Suprapubic skin (tissue), 3 donors: Measurements from ENCODE around the gene ZSCAN1.

ENCODE experiments used
- POLR2A ChIP-seq, 2 donors: fragments of 450-650 bp; IDR thresholded peaks; one replicate each; pipeline ENCODE4 v1.6.1; 2017; ENCODE audit warnings: antibody characterized with exemption in 2 of 2, mild to moderate bottlenecking in 2 of 2, moderate library complexity in 2 of 2
- TF ChIP-seq, protein P1 (sequence below), 2 donors: fragments of 200-600 bp in 1 of 2; fragments of 450-650 bp in 1 of 2; sonication (generic) in 1 of 2; IDR thresholded peaks; one replicate each; pipeline ENCODE4 v1.5.1; 2016 to 2019; ENCODE audit warnings: antibody characterized with exemption in 2 of 2, mild to moderate bottlenecking in 1 of 2, moderate library complexity in 1 of 2

GRCh38 chr19:58093071-58093470, 59.2 kb downstream of the ZSCAN1 start:
- no peak for TF ChIP-seq POLR2A (IDR thresholded peaks at IDR 0.05)
- TF ChIP-seq, protein P1, sequence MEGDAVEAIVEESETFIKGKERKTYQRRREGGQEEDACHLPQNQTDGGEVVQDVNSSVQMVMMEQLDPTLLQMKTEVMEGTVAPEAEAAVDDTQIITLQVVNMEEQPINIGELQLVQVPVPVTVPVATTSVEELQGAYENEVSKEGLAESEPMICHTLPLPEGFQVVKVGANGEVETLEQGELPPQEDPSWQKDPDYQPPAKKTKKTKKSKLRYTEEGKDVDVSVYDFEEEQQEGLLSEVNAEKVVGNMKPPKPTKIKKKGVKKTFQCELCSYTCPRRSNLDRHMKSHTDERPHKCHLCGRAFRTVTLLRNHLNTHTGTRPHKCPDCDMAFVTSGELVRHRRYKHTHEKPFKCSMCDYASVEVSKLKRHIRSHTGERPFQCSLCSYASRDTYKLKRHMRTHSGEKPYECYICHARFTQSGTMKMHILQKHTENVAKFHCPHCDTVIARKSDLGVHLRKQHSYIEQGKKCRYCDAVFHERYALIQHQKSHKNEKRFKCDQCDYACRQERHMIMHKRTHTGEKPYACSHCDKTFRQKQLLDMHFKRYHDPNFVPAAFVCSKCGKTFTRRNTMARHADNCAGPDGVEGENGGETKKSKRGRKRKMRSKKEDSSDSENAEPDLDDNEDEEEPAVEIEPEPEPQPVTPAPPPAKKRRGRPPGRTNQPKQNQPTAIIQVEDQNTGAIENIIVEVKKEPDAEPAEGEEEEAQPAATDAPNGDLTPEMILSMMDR (IDR thresholded peaks at IDR 0.05), result no peak
